HepG2 (cell line): ENCODE results near the gene YIPF4. TPM values are rescaled to one million over a fixed set of nuclear protein-coding genes. Genes with fewer than 3 reads are reported as not detected.

Source experiments
- ATAC-seq: fragments of 200-7000 bp; cut with Tn5 transposase; 3 replicates; pipeline ENCODE4 v1.9.1; 2020; ENCODE audit warnings: mild to moderate bottlenecking, moderate library complexity
- BruUV-seq: library from RNA; stranded (reverse); fragments of 400-500 nt; replicated peaks from 2 replicates; lab custom pipeline; 2021; lab: Mats Ljungman, UMichigan
- CTCF ChIA-PET: fragments of 300-600 bp; formaldehyde crosslinking; extraction: SDS; loops from one replicate; lab custom pipeline; 2021; ENCODE audit warnings: low total read pairs, inconsistent platforms, low intra/inter-chr PET ratio; lab: Yijun Ruan, JAX
- POLR2A ChIA-PET: fragments of 350-600 bp; sonication (Branson Sonifier 250); formaldehyde crosslinking; loops from one replicate; lab custom pipeline; 2020; ENCODE audit warnings: antibody characterized with exemption, inconsistent platforms; lab: Yijun Ruan, JAX
- DNase-seq: peaks from one replicate; pipeline ENCODE4 v3.0.0-alpha.2; 2015; ENCODE audit warnings: low spot score
- FAIRE-seq: peaks from 3 replicates; lab custom pipeline; 2011; peaks lifted over from hg19 to GRCh38; lab: Jason Lieb, UNC
- H2AFZ ChIP-seq: one replicate; pipeline ENCODE4 v1.6.1; 2011; ENCODE audit warnings: low read length, inconsistent platforms
- H3K27ac ChIP-seq: fragments of 300-600 bp; 3 replicates; pipeline ENCODE4 v1.8.0; 2011; ENCODE audit warnings: mixed run types, mild to moderate bottlenecking, mixed read lengths, low read length, inconsistent platforms; ENCODE audit not compliant: insufficient read depth; ENCODE audit errors: extremely low read length
- H3K27me3 ChIP-seq, 2 experiments: fragments of 200-600 bp in 1 of 2; 2 replicates in 1 of 2; 3 replicates in 1 of 2; pipeline versions ENCODE4 v1.6.0 to v1.8.0; 2011; ENCODE audit warnings: low read length in 2 of 2, mild to moderate bottlenecking in 2 of 2, moderate library complexity in 2 of 2, inconsistent platforms in 1 of 2; ENCODE audit not compliant: insufficient read depth in 2 of 2, control insufficient read depth in 1 of 2
- H3K36me3 ChIP-seq, 2 experiments: fragments of 200-600 bp in 1 of 2; replicated peaks in 1 of 2; 2 replicates in 1 of 2; 3 replicates in 1 of 2; pipeline versions ENCODE4 v1.5.1 to v1.8.0; 2011; ENCODE audit warnings: low read length in 2 of 2, inconsistent platforms in 1 of 2; ENCODE audit not compliant: insufficient read depth in 2 of 2, control insufficient read depth in 1 of 2
- H3K4me1 ChIP-seq: 2 replicates; pipeline ENCODE4 v1.5.1; 2012; ENCODE audit warnings: low read length, inconsistent platforms; ENCODE audit not compliant: insufficient read depth
- H3K4me2 ChIP-seq: 2 replicates; pipeline ENCODE4 v1.6.0; 2011; ENCODE audit warnings: low read depth, low read length, inconsistent platforms
- H3K4me3 ChIP-seq, 3 experiments: fragments of 200-600 bp in 1 of 3; sonication (generic), shearing (Covaris generic) in 1 of 3; replicated peaks in 1 of 3; 2 replicates each; pipeline ENCODE4 v1.5.1; 2011 to 2016; ENCODE audit warnings: low read length in 3 of 3, inconsistent platforms in 2 of 3, low read depth in 2 of 3, mild to moderate bottlenecking in 2 of 3, control low read depth in 1 of 3, mixed read lengths in 1 of 3; ENCODE audit not compliant: insufficient read depth in 1 of 3
- H3K79me2 ChIP-seq: one replicate; pipeline ENCODE4 v1.6.1; 2011; ENCODE audit warnings: low read length, inconsistent platforms; ENCODE audit not compliant: insufficient read depth
- H3K9ac ChIP-seq: 2 replicates; pipeline ENCODE4 v1.6.0; 2011; ENCODE audit warnings: mild to moderate bottlenecking, low read depth, low read length, inconsistent platforms; ENCODE audit not compliant: insufficient read depth
- H3K9me3 ChIP-seq: 2 replicates; pipeline ENCODE4 v1.5.1; 2012; ENCODE audit warnings: mild to moderate bottlenecking, low read length
- H4K20me1 ChIP-seq: 2 replicates; pipeline ENCODE4 v1.6.0; 2011; ENCODE audit warnings: inconsistent platforms, mild to moderate bottlenecking, low read length, moderate library complexity; ENCODE audit not compliant: insufficient read depth
- E2F1 ChIP-seq: sonication (generic); formaldehyde crosslinking; IDR thresholded peaks from 2 replicates; pipeline ENCODE4 v1.5.0; 2020; ENCODE audit warnings: missing genetic modification reagents
- HDAC2 ChIP-seq: sonication (generic); formaldehyde crosslinking; IDR thresholded peaks from 2 replicates; pipeline ENCODE4 v1.4.0; 2020; ENCODE audit warnings: missing genetic modification reagents
- HMG20B ChIP-seq: conservative IDR thresholded peaks from 2 replicates; pipeline ENCODE4 v1.6.1; 2016; ENCODE audit warnings: missing genetic modification reagents, missing compliant biosample characterization
- NCOA5 ChIP-seq: sonication (generic); formaldehyde crosslinking; IDR thresholded peaks from 2 replicates; pipeline ENCODE4 v1.4.0; 2020; ENCODE audit warnings: missing genetic modification reagents
- PCBP2 ChIP-seq: fragments of 200-400 bp; formaldehyde crosslinking; optimal IDR thresholded peaks from 2 replicates; pipeline ENCODE3; 2018; ENCODE audit warnings: low read length, low read depth; ENCODE audit not compliant: poor library complexity, severe bottlenecking
- ZNF850 ChIP-seq: sonication (generic); formaldehyde crosslinking; conservative IDR thresholded peaks from 2 replicates; pipeline ENCODE4 v1.9.0; 2021; ENCODE audit warnings: mild to moderate bottlenecking, missing genetic modification reagents
- WGBS: methylation state at CpG from one replicate; pipeline ENCODE4 v1.1.6; 2017; ENCODE audit warnings: low lambda C conversion rate; 5-methylcytosine and 5-hydroxymethylcytosine counted together
- in situ Hi-C: cut with HindIII; loops from 2 replicates; pipeline ENCODE4 v1.10.0; 2017; ENCODE audit warnings: low pct_unique_long_range_greater_than_20kb; ENCODE audit not compliant: extremely low pct_ligation_motif_present
- intact Hi-C: fragments of 100-400 bp; cut with micrococcal nuclease; formaldehyde crosslinking; loops from one replicate; pipeline ENCODE4 v1.10.0; 2022; ENCODE audit not compliant: unreplicated experiment
- polyA plus RNA-seq, 8 experiments: library from polyadenylated mRNA; depleted of rRNA in 3 of 8; stranded (reverse) in 7 of 8; unstranded in 1 of 8; fragments of >200 nt; fragmentation: Illumina TruSeq in 4 of 8; extraction: Trizol in 4 of 8; gene quantifications; 2 replicates each; pipeline versions ENCODE4 v1.2.1 to v1.2.3, GENCODE V29; 2011 to 2016; ENCODE audit warnings: low read depth in 4 of 8, missing spikeins in 1 of 8, mixed read lengths in 1 of 8; ENCODE audit not compliant: insufficient read depth in 1 of 8
- total RNA-seq, 5 experiments: library from RNA; depleted of rRNA; stranded (reverse); fragments of >200 nt; fragmentation: Illumina TruSeq; extraction: Trizol; gene quantifications; 2 replicates each; pipeline ENCODE4 v1.2.3, GENCODE V29; 2016; ENCODE audit warnings: low read depth in 1 of 5
- TF ChIP-seq, protein P1 (sequence below): sonication (generic); formaldehyde crosslinking; IDR thresholded peaks from 2 replicates; pipeline ENCODE4 v1.5.0; 2020; ENCODE audit warnings: missing genetic modification reagents
- TF ChIP-seq, protein P2 (sequence below): sonication (generic); formaldehyde crosslinking; IDR thresholded peaks from 2 replicates; pipeline ENCODE4 v1.4.0; 2020; ENCODE audit warnings: missing genetic modification reagents

Gene YIPF4
- total and polyA plus RNA-seq, 2 of the 13 experiments (the other 11 are each of a cell fraction or from before 2014, with no cell fraction given): 19.0 to 43.9 TPM

DNA sequence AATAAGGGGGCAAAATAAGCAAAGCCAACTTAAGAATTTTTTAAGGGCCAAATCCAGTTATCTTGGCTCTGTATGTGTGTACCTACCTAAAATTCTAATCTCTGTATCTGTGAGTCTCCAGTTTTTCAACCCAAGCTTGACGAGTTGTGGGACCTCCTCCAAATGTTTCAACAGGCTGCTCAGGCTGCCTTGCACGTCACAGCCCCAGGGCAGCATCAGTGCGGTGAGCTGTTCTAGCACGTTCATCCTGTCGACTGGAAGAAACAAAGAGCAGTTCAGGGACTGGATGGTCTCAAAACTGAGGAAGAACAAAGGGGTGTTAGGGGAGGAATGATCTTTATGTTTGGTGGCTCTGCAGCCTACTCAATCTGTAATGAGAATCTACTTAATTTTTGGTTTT lies 42.4 kb upstream of the YIPF4 start (continued):
- TF ChIP-seq E2F1 (CRISPR knock-in tag) (no peak), NCOA5 (no peak), HDAC2 (CRISPR knock-in tag) (no peak)
- TF ChIP-seq, protein P1, sequence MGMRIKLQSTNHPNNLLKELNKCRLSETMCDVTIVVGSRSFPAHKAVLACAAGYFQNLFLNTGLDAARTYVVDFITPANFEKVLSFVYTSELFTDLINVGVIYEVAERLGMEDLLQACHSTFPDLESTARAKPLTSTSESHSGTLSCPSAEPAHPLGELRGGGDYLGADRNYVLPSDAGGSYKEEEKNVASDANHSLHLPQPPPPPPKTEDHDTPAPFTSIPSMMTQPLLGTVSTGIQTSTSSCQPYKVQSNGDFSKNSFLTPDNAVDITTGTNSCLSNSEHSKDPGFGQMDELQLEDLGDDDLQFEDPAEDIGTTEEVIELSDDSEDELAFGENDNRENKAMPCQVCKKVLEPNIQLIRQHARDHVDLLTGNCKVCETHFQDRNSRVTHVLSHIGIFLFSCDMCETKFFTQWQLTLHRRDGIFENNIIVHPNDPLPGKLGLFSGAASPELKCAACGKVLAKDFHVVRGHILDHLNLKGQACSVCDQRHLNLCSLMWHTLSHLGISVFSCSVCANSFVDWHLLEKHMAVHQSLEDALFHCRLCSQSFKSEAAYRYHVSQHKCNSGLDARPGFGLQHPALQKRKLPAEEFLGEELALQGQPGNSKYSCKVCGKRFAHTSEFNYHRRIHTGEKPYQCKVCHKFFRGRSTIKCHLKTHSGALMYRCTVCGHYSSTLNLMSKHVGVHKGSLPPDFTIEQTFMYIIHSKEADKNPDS (CRISPR knock-in tag): no peak
- TF ChIP-seq, protein P2, sequence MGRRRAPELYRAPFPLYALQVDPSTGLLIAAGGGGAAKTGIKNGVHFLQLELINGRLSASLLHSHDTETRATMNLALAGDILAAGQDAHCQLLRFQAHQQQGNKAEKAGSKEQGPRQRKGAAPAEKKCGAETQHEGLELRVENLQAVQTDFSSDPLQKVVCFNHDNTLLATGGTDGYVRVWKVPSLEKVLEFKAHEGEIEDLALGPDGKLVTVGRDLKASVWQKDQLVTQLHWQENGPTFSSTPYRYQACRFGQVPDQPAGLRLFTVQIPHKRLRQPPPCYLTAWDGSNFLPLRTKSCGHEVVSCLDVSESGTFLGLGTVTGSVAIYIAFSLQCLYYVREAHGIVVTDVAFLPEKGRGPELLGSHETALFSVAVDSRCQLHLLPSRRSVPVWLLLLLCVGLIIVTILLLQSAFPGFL: no peak

- Histone ChIP-seq H3K9me3 (no peaks in the 10 kb centered on the region), H3K27me3 (no peaks in the 10 kb centered on the region), H3K9ac (no peak overlapping the region), H4K20me1 (no peaks in the 10 kb centered on the region), H3K4me3 (no peak overlapping the region), H3K27ac (no peak overlapping the region), H3K4me1 (peaks cover 6% of the 10 kb centered on the region), H3K36me3 (no peaks in the 10 kb centered on the region), H3K79me2 (no peaks in the 10 kb centered on the region), H3K4me2 (no peak overlapping the region), H2AFZ (no peak overlapping the region)
- CTCF ChIA-PET: no interaction called here
- no TSS peak for BruUV-seq
- in situ Hi-C loops (no loop called here), intact Hi-C loops (no loop called here)
- 98% methylated on average over 2 of the region's 2 CpGs for WGBS
- POLR2A ChIA-PET: no interaction called here
- DNase-seq (no peak), ATAC-seq (no peak), FAIRE-seq (no peak)
- no peak for TF ChIP-seq PCBP2
- no peak for TF ChIP-seq ZNF850 (CRISPR knock-in tag)
- no peak for TF ChIP-seq HMG20B (CRISPR knock-in tag)
Measured at GRCh38 chr2:32237488-32237887, 40.2 kb upstream of the YIPF4 start.
